GM10847 (cell line): ENCODE data around the gene ZNF385B.

Experiments used
- POLR2A ChIP-seq: IDR thresholded peaks from 2 replicates; pipeline ENCODE4 v1.6.1; 2011; ENCODE audit not compliant: insufficient read length; ENCODE audit errors: extremely low read depth

Gene ZNF385B

DNA sequence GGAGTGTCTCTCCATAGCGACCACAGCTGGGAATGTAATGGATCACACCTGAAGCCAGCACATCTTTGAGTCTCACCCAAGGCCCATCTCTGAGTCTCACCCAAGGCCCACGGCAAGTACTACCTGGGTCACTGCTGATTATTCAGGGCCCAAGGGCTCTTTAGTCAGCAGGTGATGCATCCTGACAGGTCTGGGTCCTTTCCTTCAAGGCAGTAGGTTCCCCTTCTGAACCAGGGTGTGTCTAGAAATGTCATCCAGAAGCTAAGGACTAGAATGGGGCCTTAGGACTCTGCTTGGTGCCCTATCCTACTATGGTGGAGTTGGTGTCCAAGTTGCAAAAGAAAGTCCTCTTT, 248.1 kb downstream of the ZNF385B start:
- TF ChIP-seq POLR2A = no peak

DNA sequence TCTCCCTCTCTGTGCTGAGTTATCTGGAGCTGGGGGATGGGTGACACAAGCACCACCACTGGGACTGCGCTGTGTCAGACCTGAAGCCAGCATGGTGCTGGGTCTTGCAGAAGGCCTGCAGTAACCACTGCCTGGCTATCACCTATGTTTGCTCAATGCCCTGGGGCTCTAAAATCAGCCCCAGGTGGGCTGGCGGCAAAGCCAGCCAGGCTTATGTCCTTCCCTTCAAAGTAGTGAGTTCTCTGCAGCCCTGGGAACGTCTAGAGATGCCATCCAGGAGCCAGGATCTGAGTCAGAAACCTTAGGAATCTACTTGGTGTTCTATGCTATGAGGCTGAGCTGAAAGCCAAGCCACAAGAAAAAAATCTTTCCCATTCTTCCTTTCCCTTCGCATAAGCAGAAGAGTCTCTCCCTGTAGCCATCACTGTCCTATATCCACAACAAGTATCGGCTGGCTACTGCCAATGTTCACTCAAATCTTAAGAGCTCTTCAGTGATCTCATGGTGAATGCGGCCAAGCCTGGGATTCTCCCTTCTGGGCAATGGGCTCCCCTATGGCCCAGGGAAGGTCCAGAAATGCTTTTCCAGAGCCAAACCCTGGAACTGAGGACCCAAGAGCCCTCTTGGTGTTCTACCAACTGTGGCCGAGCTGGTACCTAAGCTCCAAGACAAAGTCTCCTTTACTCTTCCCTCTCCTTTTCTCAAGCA, 248.7 kb downstream of the ZNF385B start:
- TF ChIP-seq POLR2A = no peak

DNA sequence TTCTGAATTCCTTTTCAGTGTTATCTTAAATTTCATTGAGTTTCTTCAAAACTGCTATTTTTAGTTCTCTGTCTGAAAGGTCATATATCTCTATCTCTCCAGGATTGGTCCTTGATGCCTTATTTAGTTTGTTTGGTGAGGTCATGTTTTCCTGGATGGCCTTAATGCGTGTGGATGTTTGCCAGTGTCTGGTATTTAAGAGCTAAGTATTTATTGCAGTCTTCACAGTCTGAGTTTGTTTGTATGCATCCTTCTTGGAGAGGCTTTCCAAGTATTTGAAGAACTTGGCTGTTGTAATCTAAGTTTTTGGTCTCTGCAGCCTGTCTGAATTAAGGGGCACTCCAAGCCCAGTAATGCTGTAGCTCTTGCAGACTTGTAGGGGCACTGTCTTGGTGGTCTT, 249.3 kb downstream of the ZNF385B start:
- no peak for TF ChIP-seq POLR2A

DNA sequence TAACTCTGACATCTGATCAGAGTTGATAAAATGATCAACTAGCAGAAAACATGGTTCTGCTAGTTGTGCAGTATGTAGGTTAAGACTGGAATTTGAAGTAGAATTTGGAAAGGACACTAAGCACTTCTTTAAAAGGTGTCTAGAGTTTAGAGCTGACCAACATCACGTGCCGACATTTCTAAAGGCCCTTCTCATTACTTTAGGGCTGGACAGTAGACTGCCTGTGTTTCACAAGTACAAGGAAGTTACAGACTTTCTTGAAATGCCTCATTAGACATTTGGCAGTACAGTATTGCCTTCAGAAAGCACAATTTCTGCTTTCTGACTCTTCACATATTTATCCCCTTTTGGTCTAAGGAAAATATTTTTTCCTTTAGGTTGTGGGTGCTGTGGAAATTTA, 255.3 kb downstream of the ZNF385B start:
- TF ChIP-seq POLR2A = no peak

DNA sequence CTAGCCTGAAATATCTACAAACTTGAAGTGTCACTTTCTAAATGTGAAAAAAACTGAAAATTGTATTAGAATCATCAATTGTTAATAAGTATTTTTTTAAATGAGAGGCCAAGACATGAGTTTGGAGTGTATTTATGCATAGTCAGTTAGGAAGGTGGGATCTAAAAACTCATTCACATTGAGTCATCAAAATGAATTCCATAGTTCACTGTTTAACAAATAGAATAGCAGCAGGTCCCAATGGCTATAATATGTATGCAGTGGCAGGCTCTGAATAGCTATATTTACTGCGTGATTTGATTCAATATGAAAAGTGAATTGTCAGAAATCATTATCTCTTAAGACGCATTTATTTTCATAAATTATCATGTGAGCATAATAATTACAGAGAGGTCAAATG, 256.1 kb downstream of the ZNF385B start:
- TF ChIP-seq POLR2A = no peak

DNA sequence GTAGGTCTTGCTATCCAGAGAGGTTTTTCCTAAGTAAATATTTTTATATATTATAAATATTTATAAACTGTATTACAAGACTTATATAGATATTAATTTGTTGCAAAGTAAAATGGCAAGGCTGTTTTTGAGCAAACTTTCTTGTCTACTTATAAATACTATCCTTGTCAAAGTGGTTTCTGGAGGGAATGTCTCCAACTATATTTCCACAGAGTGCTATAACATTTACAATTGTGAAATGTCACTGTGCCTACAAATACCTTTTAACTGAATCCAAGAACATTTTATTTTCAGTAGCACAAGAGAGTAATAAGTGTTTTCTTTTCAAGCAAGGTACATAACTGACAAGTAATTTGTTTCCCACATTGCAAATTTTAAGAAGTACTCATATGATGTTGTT, 256.8 kb downstream of the ZNF385B start:
- TF ChIP-seq POLR2A = no peak

DNA sequence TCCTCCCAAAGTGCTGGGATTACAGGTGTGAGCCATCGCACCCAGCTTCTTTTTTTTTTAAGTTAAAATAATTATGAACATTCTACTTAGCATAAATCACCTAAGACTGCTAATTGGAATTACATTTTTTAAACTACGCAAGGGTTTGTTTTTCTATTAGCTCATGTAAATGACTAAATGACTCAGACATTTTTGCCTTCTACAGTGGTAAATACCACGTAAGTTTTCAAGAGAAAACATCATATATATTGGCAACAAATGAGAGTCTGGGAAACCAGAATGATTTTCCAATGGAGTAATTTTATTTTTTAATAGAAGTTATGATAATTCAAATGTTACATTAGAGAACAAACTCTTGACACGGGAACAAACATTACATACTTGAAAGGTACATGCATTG, 259.0 kb downstream of the ZNF385B start:
- TF ChIP-seq POLR2A = no peak

DNA sequence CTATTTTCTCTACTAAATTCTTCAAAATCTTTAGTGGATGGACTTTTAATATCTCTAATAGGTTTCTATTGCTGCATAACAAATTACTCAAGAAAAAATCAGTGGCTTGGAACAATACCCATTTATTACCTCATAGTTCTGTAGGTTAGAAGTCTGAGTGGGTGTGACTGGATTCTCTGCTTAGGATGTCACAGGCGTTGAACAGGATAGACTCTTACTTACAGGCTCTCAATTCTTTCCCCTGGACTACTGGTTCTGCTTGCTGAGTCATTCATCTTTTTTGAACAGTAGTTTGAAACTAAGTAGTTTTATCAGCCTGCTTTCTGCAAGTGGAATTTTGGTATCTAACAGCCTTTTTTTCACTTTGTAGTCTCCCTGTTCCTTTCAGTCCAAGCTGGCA, 265.4 kb downstream of the ZNF385B start:
- no peak for TF ChIP-seq POLR2A

DNA sequence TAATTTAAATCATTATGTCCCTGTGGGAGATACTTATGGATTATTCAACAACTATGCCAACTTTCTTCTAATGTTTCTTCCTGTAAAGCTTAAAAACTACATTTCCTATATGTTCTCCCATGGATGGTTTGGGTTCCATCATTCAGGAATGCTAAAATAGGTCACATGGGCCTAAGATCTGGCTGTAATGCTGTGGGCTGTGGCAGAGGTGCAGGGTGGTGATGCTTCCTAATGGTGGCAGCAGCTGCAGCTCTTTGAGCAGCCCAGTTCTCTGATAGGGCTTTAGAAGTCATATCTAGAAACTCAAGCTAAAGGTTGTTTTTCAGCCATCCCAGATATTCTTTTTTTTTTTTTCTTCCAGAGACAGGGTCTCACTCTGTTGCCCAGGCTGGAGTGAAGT, 266.1 kb downstream of the ZNF385B start:
- no peak for TF ChIP-seq POLR2A

DNA sequence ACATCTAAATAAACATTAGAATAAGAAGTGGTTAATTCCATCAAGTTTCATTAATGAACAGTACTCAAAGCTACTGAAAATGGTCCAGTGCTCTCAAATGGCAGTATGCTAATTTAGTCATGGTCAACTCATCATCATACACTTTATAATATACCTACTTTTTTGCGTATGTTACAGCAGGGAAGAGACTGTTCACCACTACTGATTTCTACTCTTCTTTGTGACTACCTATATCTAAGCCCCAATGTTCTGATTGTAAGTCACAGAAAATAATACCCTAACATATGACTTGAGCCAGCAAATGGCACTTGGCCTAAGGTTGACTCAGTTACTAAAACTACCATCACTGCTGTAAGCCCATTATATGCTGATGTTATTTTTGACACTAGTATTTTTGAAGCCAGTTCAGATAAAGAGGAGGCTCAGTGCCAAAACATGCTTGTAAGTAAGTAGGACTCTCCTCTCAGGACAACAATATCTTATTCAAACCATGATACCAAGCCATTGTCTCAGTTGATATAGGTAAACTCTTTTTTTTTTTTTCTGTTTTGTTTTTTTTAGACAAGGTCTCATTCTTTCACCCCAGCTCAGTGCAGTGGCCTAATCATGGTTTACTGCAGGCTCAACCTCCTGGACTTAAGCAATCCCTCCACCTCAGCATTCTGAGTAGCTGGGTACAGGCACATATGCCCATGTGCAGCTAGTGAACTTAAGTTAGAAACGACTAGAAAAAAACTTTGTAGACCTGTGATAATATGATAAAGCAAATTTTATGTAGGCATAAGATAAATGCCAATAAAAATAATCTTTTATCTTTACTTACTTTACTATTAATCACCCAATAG, 266.9 kb downstream of the ZNF385B start:
- no peak for TF ChIP-seq POLR2A

DNA sequence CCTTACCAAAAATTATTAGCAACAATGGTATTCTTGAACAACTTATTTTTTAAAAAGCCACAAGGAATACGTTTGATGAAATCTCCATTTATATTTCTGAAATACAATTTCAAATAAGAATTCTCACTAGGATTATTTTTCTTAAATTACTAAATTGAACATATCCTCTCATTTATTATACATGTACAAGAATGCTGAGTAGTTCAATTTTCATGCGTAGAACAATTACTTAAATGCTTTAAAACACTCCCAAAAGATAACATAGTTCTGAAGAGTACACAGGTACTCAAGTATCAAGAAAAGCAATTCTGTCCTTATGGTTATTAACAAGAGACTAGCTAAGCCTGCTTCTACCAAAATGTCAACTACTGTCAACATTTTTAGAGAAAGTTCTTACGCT, 268.1 kb downstream of the ZNF385B start:
- TF ChIP-seq POLR2A = no peak

DNA sequence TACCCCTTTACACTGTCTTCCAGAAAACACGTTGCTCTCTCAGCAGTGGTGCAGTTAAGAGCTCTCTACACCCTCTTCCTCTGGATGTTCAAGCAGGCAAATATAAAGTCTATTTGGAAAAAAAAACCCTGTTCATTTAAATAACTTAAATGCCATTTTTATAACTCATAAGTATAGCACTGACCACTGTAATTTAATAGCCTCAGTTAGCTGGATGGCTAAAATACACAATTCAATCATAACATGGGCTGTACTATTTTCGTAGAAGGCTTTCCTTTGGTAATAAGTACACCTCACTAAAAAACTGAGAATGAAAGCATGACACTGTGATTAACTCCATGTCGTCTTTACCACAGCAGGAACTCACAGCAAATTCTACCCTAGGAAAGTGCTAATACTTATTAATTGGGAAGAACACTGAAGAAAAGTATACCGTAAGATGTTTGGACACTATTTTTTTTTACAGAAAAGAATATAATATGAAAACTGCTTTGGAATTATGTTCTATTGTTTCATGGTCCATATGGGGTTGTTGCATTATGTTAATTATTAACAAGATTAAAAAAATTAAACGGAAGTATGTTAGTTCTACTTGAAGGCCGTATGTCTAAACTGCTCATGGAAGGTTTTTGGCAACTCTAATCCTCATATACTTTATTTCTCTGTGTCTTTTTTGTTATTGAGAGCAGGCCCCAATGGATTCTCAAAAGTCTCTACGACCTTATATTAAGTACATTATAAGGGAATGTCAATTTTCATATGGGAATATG, 269.1 kb downstream of the ZNF385B start:
- TF ChIP-seq POLR2A = no peak

DNA sequence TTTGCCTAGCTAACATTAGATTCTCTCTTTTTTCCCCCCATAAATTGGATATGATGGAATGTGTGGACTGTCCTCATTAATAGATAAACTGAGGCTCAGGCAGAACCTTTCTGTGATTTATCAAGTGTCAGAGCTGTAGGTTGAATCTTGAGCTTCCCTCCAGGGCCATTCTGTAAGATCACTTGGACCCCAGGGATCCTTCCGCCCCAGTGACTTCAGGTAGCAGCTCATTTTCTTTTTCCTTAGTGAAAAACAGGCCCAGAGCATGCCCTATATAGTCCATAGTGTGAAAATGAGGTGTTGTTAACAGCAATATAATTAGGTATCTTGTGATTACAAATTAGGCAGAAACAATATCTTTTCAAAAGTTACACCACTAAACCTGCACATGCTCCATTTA, 269.7 kb downstream of the ZNF385B start:
- TF ChIP-seq POLR2A = no peak

DNA sequence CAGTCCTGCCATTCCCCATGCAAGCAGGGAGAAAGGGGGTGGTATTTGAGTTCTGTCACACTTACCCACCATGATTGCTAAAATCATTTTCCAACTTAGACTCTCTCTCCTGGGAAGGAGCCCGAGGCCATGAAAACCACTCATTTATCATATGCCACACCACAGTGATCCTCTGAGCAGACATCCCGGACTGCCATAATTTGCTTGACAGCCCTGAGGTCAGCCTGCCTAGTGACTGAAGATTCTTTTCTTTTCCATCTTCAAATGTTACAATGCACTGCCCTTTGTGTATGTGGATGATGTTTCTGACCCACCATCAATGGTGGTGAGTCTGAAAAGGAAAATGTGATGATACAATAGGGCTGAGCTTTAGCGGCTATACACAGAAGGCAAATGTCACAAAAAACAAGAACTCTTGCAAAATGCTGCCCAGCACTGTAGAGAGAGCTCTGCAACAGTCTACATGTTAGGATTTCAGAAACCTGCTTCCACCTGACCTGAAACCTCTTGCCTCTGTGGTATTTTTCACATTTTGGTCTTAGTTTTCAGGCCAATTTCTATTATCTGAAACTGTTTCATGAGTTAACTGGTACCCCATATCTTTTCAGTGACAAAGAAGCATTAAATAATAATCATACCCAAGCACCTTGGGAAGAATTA, 272.8 kb downstream of the ZNF385B start:
- TF ChIP-seq POLR2A = no peak

DNA sequence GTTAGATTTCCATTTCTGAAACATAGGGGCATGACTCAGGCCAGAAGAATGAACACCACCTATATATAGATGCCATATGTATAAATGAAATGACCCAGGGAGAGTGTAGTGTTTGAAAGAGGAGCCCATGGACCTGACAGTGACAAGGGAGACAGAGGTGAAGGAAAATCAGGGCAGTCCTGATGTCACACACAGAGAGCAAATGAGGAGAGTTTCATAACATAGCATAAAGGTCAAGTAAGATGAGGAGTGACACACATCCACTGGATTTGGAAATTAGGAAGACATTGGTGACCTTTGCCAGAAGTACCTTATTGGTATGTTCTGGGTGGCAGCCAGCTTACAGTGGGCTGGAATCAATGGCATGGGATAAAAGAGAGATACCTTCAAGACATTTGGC, 276.7 kb downstream of the ZNF385B start:
- no peak for TF ChIP-seq POLR2A
